Activated CD4-positive, alpha-beta T cell treated with anti-CD3 and anti-CD28 coated beads for 36 hours (primary cell): ENCODE measurements around the gene SMOC1. TPM values are rescaled to one million over a fixed set of nuclear protein-coding genes. Genes with fewer than 3 reads are reported as not detected.

Source experiments
- ATAC-seq: fragments of 200-7000 bp; cut with Tn5 transposase; one replicate; pipeline ENCODE4 v1.10.0; 2021; ENCODE audit warnings: mild to moderate bottlenecking, moderate library complexity
- CTCF ChIA-PET: fragments of 350-600 bp; sonication (Branson Sonifier 250); formaldehyde crosslinking; loops from one replicate; lab custom pipeline; 2021; ENCODE audit warnings: antibody characterized with exemption; lab: Charles Lee
- POLR2A ChIA-PET: fragments of 350-600 bp; sonication (Branson Sonifier 250); formaldehyde crosslinking; loops from one replicate; lab custom pipeline; 2021; ENCODE audit warnings: antibody characterized with exemption, inconsistent platforms; lab: Charles Lee
- DNase-seq: peaks from one replicate; pipeline ENCODE4 v3.0.0-alpha.2; 2020
- H3K27ac Mint-ChIP-seq: one replicate; pipeline ENCODE4 v1.8.0; 2021; ENCODE audit warnings: mixed read lengths
- H3K27me3 Mint-ChIP-seq: one replicate; pipeline ENCODE4 v1.8.0; 2021; ENCODE audit warnings: mixed read lengths
- H3K36me3 Mint-ChIP-seq: one replicate; pipeline ENCODE4 v1.8.0; 2021; ENCODE audit warnings: low read depth, mixed read lengths
- H3K4me1 Mint-ChIP-seq: one replicate; pipeline ENCODE4 v1.8.0; 2021; ENCODE audit warnings: mixed read lengths
- H3K4me3 Mint-ChIP-seq: one replicate; pipeline ENCODE4 v1.8.0; 2021; ENCODE audit warnings: mild to moderate bottlenecking, moderate library complexity, mixed read lengths
- H3K9me3 Mint-ChIP-seq: one replicate; pipeline ENCODE4 v1.8.0; 2021; ENCODE audit warnings: low read depth, mixed read lengths
- intact Hi-C, 2 experiments: fragments of 100-400 bp; cut with DNase I in 1 of 2; cut with micrococcal nuclease in 1 of 2; formaldehyde crosslinking; loops; one replicate each; pipeline versions ENCODE4 v1.14.2 to v1.15.1; 2022 to 2024; cut with DNase I, micrococcal nuclease
- total RNA-seq, 2 experiments: library from RNA; stranded (reverse); gene quantifications; one replicate each; pipeline ENCODE4 v1.2.3, GENCODE V29; 2021

SMOC1 gene
- total RNA-seq, 2 experiments from 2014 or later: not detected

DNA sequence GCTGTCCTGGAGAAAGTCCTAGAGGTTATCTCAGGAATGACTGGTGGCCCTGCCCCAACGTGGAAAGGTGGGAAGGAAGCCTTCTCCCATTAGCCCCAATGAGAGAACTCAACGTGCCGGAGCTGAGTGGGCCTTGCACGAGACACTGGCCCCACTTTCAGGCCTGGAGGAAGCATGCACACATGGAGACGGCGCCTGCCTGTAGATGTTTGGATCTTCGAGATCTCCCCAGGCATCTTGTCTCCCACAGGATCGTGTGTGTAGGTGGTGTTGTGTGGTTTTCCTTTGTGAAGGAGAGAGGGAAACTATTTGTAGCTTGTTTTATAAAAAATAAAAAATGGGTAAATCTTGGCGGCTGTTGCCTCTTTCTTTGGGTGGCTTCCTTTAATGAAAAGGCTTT is 152.8 kb downstream of the SMOC1 start:
- no peaks in the 10 kb centered on the region for H3K9me3 Mint-ChIP-seq
- no peaks in the 10 kb centered on the region for H3K36me3 Mint-ChIP-seq
- intact Hi-C loops: no loop called here
- ATAC-seq (no peak), DNase-seq (no peak)
- H3K4me1 Mint-ChIP-seq: no peaks in the 10 kb centered on the region
- no peaks in the 10 kb centered on the region for H3K27me3 Mint-ChIP-seq
- no peak overlapping the region for H3K4me3 Mint-ChIP-seq
- ChIA-PET POLR2A (no interaction called here), CTCF (interaction anchor here (0.6 to 2.0 kb wide), 4 partner anchors 155 to 764 kb away, joined by 3 to 7 read pairs (median 4); no protein-coding TSS in a partner anchor)
- H3K27ac Mint-ChIP-seq: no peak overlapping the region

DNA sequence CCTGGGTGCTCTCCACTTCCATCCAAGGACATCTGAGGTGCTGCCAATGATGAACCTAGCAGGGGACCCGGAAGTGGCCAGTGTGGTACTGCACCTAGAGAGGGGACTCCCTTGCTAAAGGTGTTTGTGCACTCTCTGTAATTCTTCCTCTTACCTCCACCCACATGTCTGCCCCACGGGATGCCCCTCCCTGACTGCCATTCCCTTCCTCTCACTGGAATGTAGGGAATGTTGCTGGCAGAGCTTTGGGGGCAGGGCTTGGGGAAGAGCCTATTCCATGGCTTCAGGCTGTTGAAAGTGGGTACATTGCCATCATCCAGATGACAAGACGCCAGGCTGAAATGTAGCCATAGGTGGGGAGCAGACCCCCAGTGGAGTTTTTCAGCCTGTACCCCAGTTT is 153.2 kb downstream of the SMOC1 start:
- intact Hi-C loops: no loop called here
- H3K4me1 Mint-ChIP-seq: no peaks in the 10 kb centered on the region
- no peak overlapping the region for H3K4me3 Mint-ChIP-seq
- ATAC-seq (no peak), DNase-seq (no peak)
- no peak overlapping the region for H3K27ac Mint-ChIP-seq
- no peaks in the 10 kb centered on the region for H3K27me3 Mint-ChIP-seq
- no peaks in the 10 kb centered on the region for H3K9me3 Mint-ChIP-seq
- no peaks in the 10 kb centered on the region for H3K36me3 Mint-ChIP-seq
- ChIA-PET CTCF (interaction anchor here (0.6 to 2.0 kb wide), 3 partner anchors 211 to 763 kb away, joined by 3 to 7 read pairs (median 4); no protein-coding TSS in a partner anchor), POLR2A (no interaction called here)

DNA sequence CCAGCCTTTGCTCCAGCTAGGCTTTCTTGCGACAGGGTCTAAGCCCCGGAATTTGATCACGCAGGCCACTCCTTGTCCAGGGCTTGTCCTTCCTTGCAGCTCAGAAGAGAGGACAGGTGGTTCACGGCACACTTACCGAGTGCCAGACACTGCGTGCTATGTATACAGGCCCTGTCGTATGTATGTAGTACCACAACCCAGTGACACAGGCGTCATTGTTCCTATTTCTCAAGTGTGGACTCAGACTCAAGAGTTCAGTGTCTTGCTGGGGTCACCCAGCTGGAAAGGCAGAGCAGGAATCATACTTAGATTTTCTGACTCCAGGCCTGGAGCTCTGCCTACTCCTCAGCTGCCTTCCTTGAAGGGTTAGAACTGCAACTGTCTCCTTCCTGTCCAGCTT is 153.9 kb downstream of the SMOC1 start:
- H3K9me3 Mint-ChIP-seq: no peaks in the 10 kb centered on the region
- ChIA-PET CTCF (interaction anchor here (1.0 to 2.0 kb wide), 3 partner anchors 20 to 215 kb away, joined by 3 to 7 read pairs (median 4); no protein-coding TSS in a partner anchor), POLR2A (no interaction called here)
- intact Hi-C loops: no loop called here
- DNase-seq: no peak
- ATAC-seq: no peak
- no peak overlapping the region for H3K27ac Mint-ChIP-seq
- no peaks in the 10 kb centered on the region for H3K27me3 Mint-ChIP-seq
- no peak overlapping the region for H3K4me3 Mint-ChIP-seq
- H3K36me3 Mint-ChIP-seq: no peaks in the 10 kb centered on the region
- H3K4me1 Mint-ChIP-seq: no peaks in the 10 kb centered on the region

DNA sequence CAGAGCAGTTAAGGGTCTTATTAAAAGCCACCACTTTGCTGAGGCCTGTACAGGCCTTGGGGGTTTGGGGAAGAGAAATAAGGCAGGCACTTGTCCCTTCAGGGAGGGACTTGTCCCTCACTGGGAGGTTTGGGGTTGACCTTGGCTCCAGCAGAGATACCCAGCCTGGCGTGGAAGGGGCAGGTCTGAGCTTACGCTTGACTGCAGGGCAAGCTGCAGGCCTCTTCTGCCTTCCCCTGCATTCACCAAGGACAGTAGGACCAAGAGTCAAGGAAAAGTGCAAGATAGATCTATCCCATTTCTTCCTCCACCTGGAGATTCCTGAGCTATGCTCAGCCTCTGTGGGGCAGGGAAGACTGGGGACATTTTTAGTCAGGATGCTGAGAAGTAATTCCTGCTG is 154.3 kb downstream of the SMOC1 start:
- Mint-ChIP-seq H3K9me3 (no peaks in the 10 kb centered on the region), H3K4me3 (no peak overlapping the region), H3K4me1 (no peaks in the 10 kb centered on the region), H3K27me3 (peaks cover under 1% of the 10 kb centered on the region), H3K27ac (no peak overlapping the region), H3K36me3 (no peaks in the 10 kb centered on the region)
- intact Hi-C loops: no loop called here
- no peak for DNase-seq
- POLR2A ChIA-PET: no interaction called here
- CTCF ChIA-PET: interaction anchor here (0.8 to 2.0 kb wide), 4 partner anchors 20 to 215 kb away, joined by 3 to 7 read pairs (median 4); no protein-coding TSS in a partner anchor
- no peak for ATAC-seq

DNA sequence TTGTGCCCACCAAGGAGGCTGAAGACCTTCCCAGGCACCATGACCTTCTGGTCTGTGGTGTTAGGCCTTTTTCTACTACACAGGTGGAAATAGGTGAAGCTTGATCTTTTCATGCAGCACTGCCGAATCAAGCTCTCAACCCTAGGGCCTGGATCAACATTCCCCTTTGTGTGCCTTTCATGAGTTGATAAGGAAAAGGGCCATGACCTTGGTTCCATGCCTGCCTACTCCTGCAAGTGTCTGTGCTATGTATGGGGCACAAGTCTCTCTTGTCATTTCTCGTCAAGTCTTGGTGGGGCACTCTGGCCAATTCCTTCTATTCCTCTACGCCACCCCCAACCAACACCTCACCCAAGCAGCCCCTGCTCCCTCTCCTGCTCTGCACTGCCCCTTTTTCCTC is 155.0 kb downstream of the SMOC1 start:
- DNase-seq: no peak
- H3K9me3 Mint-ChIP-seq: no peaks in the 10 kb centered on the region
- no peak for ATAC-seq
- no peaks in the 10 kb centered on the region for H3K4me1 Mint-ChIP-seq
- no peak overlapping the region for H3K27ac Mint-ChIP-seq
- no peak overlapping the region for H3K4me3 Mint-ChIP-seq
- no peaks in the 10 kb centered on the region for H3K36me3 Mint-ChIP-seq
- intact Hi-C loops: no loop called here
- ChIA-PET CTCF (interaction anchor here (0.8 to 1.4 kb wide), 3 partner anchors 19 to 40 kb away, joined by 3 to 4 read pairs (median 4); no protein-coding TSS in a partner anchor), POLR2A (no interaction called here)
- peaks cover 6% of the 10 kb centered on the region for H3K27me3 Mint-ChIP-seq

DNA sequence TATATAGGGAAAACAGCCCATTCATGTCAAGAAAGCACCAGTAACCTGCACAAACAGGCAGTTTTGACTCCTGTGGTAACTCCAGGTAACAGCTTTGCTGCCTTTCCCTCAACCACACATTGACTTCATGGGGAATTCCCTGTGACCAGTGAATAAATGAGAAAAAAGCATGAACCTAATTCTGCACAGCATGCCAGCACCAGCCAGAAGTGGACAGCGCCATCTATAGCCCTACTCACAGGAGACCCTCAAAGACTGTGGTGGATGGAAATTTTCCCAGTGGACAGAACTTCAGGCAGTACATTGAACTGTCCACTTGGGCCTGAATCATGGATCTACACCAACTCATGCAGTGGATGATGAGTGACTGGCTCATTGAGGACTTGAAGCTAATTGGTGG is 157.4 kb downstream of the SMOC1 start:
- no peaks in the 10 kb centered on the region for H3K9me3 Mint-ChIP-seq
- H3K4me1 Mint-ChIP-seq: no peaks in the 10 kb centered on the region
- POLR2A ChIA-PET: no interaction called here
- H3K27ac Mint-ChIP-seq: no peak overlapping the region
- no peak overlapping the region for H3K4me3 Mint-ChIP-seq
- no peak for DNase-seq
- CTCF ChIA-PET: interaction anchor here (0.7 to 2.1 kb wide), 2 partner anchors 8 to 149 kb away, joined by 3 to 10 read pairs; no protein-coding TSS in a partner anchor
- ATAC-seq: no peak
- H3K36me3 Mint-ChIP-seq: no peaks in the 10 kb centered on the region
- peaks cover 13% of the 10 kb centered on the region for H3K27me3 Mint-ChIP-seq
- intact Hi-C loops: no loop called here

DNA sequence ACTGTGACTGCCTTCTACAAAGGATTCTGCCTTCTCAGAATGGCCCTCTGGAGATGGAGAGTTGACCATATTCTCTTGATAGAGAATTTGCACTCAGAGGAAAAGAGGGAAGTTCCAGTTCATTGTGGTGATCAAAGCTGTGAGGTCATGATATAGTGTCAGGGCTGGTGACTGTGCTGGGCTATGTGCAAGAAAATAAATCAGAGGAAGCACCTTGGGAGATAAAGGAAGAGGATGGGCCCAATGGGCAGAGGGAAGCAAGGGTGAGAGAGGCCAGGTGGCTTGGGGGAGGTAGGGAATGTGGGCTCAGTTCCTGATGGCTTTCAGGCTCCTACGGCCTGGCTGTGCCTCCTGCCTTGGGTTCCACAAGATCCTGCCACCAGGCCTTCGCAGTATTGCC is 163.8 kb downstream of the SMOC1 start:
- DNase-seq: no peak
- no peak overlapping the region for H3K4me3 Mint-ChIP-seq
- H3K4me1 Mint-ChIP-seq: no peaks in the 10 kb centered on the region
- H3K9me3 Mint-ChIP-seq: no peaks in the 10 kb centered on the region
- ATAC-seq: no peak
- CTCF ChIA-PET: no interaction called here
- H3K36me3 Mint-ChIP-seq: no peaks in the 10 kb centered on the region
- no peak overlapping the region for H3K27ac Mint-ChIP-seq
- POLR2A ChIA-PET: no interaction called here
- intact Hi-C loops: no loop called here
- peaks cover 32% of the 10 kb centered on the region for H3K27me3 Mint-ChIP-seq

DNA sequence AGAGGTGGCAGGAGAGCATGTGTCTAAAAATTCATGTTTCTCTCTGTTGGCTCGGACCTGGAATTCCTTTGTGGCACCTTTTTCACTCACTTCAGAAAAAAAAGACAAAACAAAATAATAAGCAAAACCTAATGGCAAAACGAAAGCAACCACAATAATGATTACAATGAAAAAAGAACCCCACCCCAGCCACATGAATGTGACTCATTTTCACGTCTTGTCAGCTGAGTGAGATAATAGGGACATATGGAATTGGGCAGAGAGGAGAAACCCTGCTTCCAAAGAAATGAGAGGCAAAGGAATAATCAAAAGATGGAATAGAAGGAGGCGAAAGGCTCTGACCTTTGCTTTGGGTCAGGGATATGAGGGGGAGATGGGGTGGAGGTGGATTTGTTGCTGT is 166.1 kb downstream of the SMOC1 start:
- POLR2A ChIA-PET: no interaction called here

DNA sequence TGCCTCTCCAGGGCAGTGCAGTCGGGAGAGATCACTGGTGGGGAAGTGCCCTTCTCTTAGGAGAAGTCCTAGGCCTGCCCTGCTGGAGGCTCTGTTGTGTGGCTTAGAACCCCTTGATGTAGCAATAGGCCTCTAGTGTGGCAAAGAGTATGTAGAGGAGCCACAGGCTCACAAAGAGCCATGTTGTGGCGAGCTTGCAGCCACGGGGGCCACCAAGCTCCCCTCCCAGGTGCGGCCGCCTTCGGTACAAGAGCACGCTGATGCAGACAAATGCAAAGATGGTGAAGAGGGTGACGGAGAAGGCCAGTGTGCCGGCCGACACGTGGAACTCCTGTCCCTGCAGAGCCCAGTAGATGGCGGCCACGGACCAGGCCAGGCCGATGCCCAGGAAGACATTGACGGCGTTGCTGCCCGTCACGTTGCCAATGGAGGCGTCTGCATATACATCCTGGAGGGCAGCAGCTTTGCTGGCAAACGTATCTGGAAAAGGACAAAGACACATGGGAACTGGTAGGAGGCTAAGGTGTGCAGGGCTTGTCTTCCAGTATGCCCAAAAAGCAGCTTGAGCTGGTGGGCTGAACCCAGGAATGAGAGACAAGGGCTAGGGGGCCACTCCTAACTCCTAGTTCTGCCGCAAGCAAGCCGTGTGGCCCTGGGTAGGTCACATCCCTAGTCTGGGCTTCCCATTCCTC is 166.8 kb downstream of the SMOC1 start:
- Mint-ChIP-seq H3K4me3 (no peak overlapping the region), H3K36me3 (no peaks in the 10 kb centered on the region), H3K27me3 (peaks cover 19% of the 10 kb centered on the region), H3K9me3 (no peaks in the 10 kb centered on the region), H3K27ac (no peak overlapping the region), H3K4me1 (no peaks in the 10 kb centered on the region)
- POLR2A ChIA-PET: no interaction called here
- no peak for ATAC-seq
- DNase-seq: peak; percentile 48
- CTCF ChIA-PET: no interaction called here
- intact Hi-C loops: no loop called here

More for the DNA sequence above, 166.1 kb downstream of the SMOC1 start:
- no peak for DNase-seq
- ATAC-seq: no peak
- Mint-ChIP-seq H3K4me3 (no peak overlapping the region), H3K27ac (no peak overlapping the region), H3K4me1 (no peaks in the 10 kb centered on the region), H3K36me3 (no peaks in the 10 kb centered on the region), H3K9me3 (no peaks in the 10 kb centered on the region), H3K27me3 (peaks cover 19% of the 10 kb centered on the region)
- CTCF ChIA-PET: interaction anchor here (0.8 kb wide), 1 partner anchor 55 kb away, joined by 3 read pairs; no protein-coding TSS in a partner anchor
- intact Hi-C loops: no loop called here

DNA sequence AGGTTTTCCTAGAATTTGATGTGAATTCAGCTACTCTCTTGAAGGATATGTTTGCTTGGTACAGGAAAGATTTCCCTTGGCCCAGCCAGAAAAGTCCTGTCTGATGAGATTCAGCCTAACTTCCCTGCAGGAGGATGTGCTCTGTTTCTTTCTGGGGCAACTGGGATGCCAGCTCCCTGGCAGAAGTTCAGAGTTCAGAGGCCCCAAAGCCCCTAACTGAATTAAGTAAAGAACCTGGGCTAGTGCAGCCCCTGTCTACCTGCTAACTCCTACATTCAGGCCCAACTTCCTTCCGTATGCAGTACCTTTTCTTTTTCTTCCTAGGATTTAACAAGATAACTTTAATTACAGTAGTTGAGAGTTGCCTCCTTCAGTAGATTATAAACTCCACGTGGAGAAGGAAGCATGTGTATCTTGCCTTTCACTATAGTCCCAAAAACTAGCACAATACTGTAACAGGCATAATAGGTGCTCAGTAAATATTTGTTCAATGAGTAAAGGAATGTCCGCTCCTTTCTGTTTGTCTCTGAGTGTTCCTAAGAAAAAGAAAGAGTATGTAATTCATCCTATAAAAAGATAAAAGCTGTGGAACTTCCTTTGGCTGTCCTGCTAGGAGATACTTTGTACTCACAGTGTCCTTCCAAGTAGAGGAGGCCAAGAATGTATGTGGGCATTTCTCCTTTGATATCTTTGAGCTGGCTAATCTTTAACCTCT is 168.5 kb downstream of the SMOC1 start:
- intact Hi-C loops: no loop called here
- Mint-ChIP-seq H3K27ac (no peak overlapping the region), H3K4me3 (no peak overlapping the region), H3K4me1 (peaks cover 4% of the 10 kb centered on the region), H3K27me3 (peaks cover 13% of the 10 kb centered on the region), H3K36me3 (no peaks in the 10 kb centered on the region), H3K9me3 (no peaks in the 10 kb centered on the region)
- ChIA-PET CTCF (interaction anchor here (0.6 to 2.1 kb wide), 4 partner anchors 20 to 775 kb away, joined by 3 to 7 read pairs (median 3); no protein-coding TSS in a partner anchor), POLR2A (no interaction called here)
- ATAC-seq: no peak
- no peak for DNase-seq

DNA sequence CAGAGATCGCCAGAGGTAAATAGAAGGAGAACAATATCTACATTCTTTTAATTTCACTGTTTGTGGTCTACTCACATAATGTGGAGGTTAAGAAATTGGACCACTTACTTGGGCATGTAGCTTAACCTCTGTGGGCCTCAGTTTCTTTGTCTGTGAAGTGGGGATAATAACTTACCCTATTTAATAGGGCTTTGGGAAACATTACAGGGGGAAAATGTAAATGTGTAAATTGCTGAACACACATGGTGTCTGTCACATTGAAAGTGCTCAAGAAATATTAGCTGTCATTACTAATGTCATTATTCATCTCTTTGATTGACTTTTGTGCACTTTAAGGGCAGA is 169.1 kb downstream of the SMOC1 start:
- ChIA-PET CTCF (interaction anchor here (0.7 to 2.1 kb wide), 3 partner anchors 21 to 775 kb away, joined by 3 to 7 read pairs (median 3); no protein-coding TSS in a partner anchor), POLR2A (no interaction called here)
- H3K27ac Mint-ChIP-seq: no peak overlapping the region
- no peak for ATAC-seq
- intact Hi-C loops: no loop called here
- H3K4me1 Mint-ChIP-seq: peaks cover 4% of the 10 kb centered on the region
- no peaks in the 10 kb centered on the region for H3K36me3 Mint-ChIP-seq
- DNase-seq: no peak
- peaks cover 10% of the 10 kb centered on the region for H3K27me3 Mint-ChIP-seq
- H3K9me3 Mint-ChIP-seq: no peaks in the 10 kb centered on the region
- no peak overlapping the region for H3K4me3 Mint-ChIP-seq
